Adrenal gland (tissue), 12 donors: ENCODE data around the gene OXT. TPM values are rescaled to one million over a fixed set of nuclear protein-coding genes. Genes with fewer than 3 reads are reported as not detected.

Source experiments
- DNase-seq, 7 donors: peaks; one replicate each; pipeline ENCODE4 v3.0.0-alpha.2; 2019 to 2020
- H3K27ac ChIP-seq, 5 donors: fragments of 200-600 bp; sonication (generic) in 4 of 5; 1 replicate in 3 of 5; 2 replicates in 2 of 5; pipeline versions ENCODE4 v1.5.1 to v1.8.0; 2016 to 2020; ENCODE audit warnings: mild to moderate bottlenecking in 1 of 5
- H3K27me3 ChIP-seq: fragments of 200-600 bp; 2 replicates; pipeline ENCODE4 v1.8.0; 2021
- H3K36me3 ChIP-seq, 2 donors: fragments of 200-600 bp; replicated peaks in 1 of 2; 1 replicate in 1 of 2; 2 replicates in 1 of 2; pipeline versions ENCODE4 v1.5.1 to v1.8.0; 2018 to 2022
- H3K4me1 ChIP-seq, 2 donors: fragments of 200-600 bp; replicated peaks in 1 of 2; 1 replicate in 1 of 2; 2 replicates in 1 of 2; pipeline versions ENCODE4 v1.5.1 to v1.8.0; 2018 to 2021
- H3K4me3 ChIP-seq, 4 donors: fragments of 200-600 bp; sonication (generic) in 3 of 4; one replicate each; pipeline ENCODE4 v1.5.1; 2016 to 2018
- H3K9me3 ChIP-seq, 3 donors: fragments of 200-600 bp; sonication (generic) in 1 of 3; replicated peaks in 1 of 3; 1 replicate in 2 of 3; 2 replicates in 1 of 3; pipeline versions ENCODE4 v1.5.1 to v1.8.0; 2016 to 2021
- POLR2A ChIP-seq, 2 donors: fragments of 450-650 bp; IDR thresholded peaks; one replicate each; pipeline ENCODE4 v1.6.1; 2017; ENCODE audit warnings: antibody characterized with exemption in 2 of 2, mild to moderate bottlenecking in 2 of 2, moderate library complexity in 1 of 2
- WGBS, 4 donors: extraction: QIAGEN DNeasy Blood & Tissue Kit in 2 of 4; methylation state at CpG; one replicate each; pipeline versions ENCODE4 v1.1.5 to v1.1.7; 2013 to 2017; 5-methylcytosine and 5-hydroxymethylcytosine counted together
- intact Hi-C, 2 donors: fragments of 100-400 bp; cut with DNase I; formaldehyde crosslinking; loops; one replicate each; pipeline versions ENCODE4 v1.14.1 to v1.15.0; 2022 to 2023
- polyA plus RNA-seq, 3 donors: library from polyadenylated mRNA; stranded (reverse); fragments of 200-250 nt in 2 of 3; fragments of 350-450 nt in 1 of 3; fragmentation: Illumina TruSeq in 1 of 3; extraction: RNeasy Lipid Tissue Mini Kit (QIAGEN cat#74804) in 1 of 3; gene quantifications; one replicate each; pipeline ENCODE4 v1.2.3, GENCODE V29; 2013 to 2014
- total RNA-seq, 9 donors: library from RNA; depleted of rRNA in 4 of 9; stranded (reverse); fragments of >200 nt in 4 of 9; fragments of 120-200 nt in 1 of 9; fragmentation: NEBNext Ultra II Directional in 1 of 9; extraction: Animal tissue kit (Norgen Biotek cat#: 25700) in 1 of 9; gene quantifications; one replicate each; pipeline versions ENCODE4 v1.1.0 to v1.2.4, GENCODE V29; 2013 to 2023
- TF ChIP-seq, protein P1 (sequence below), 6 experiments: fragments of 450-650 bp in 4 of 6; fragments of 200-600 bp in 2 of 6; sonication (generic) in 1 of 6; IDR thresholded peaks; 1 replicate in 5 of 6; 2 replicates in 1 of 6; pipeline versions ENCODE4 v1.5.1 to v1.8.0; 2016 to 2021; ENCODE audit warnings: antibody characterized with exemption in 6 of 6, mild to moderate bottlenecking in 2 of 6, moderate library complexity in 1 of 6
- donor health status: healthy with polysubstance abuse.
- donor health status: Bipolar disorder and iron deficiency.
- donor health status: DM: yes; HTN: yes; CAD: no.
- donor health status: DM: no; HTN: no; CAD: no.
- donor health status: DM: no; HTN: no; CAD: no.
- donor health status: DM: yes; HTN: yes; CAD: no.

The OXT gene
- total and polyA plus RNA-seq, 12 donors: 0.47 to 20.5 (median 1.2) TPM; not detected in 4

DNA sequence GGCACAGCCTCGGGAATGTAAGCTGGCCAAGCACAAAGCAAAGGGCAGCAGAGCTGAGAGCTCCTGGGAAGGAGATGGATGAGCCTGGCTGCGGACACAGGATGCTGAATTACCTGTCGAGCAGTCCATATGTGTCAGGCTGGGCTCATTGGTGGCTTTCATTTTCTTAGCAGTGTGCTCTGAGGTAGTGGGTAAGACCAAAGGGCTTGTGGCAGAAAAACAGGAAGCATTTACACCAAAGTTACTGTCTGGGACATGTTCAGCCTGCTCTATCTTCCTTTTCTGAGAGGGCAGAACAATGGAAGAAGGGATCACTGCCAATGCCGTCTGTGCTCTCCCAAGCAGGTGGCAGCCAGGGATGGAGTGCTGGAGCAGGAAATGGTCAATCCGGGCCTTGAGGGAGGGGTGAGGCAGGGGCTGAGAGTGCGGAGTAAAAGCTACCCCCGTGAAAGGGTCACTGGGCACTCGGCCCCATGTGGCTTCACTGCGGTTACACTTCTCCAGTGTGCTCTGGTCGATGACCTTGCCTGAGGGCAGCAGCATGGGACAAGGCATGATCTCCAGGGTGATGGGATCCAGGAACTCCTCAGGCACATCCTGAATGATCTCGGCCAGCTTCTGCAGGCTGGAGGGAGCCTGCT lies 50.0 kb downstream of the OXT start:
- intact Hi-C loops: no loop called here
- H3K27me3 ChIP-seq: no peaks in the 10 kb centered on the region
- H3K4me3 ChIP-seq: no peak overlapping the region
- H3K27ac ChIP-seq: no peak overlapping the region
- WGBS, 4 donors: 71 to 81% (median 75%) methylated on average over 5 to 11 of the region's 11 CpGs
- H3K9me3 ChIP-seq: no peaks in the 10 kb centered on the region
- peaks cover 15 to 21% of the 10 kb centered on the region in 2 donors for H3K4me1 ChIP-seq
- DNase-seq: peak in 1 of 7 donors; percentile 8
- TF ChIP-seq POLR2A (IDR thresholded peaks at IDR 0.05): no peak
- TF ChIP-seq, protein P1, sequence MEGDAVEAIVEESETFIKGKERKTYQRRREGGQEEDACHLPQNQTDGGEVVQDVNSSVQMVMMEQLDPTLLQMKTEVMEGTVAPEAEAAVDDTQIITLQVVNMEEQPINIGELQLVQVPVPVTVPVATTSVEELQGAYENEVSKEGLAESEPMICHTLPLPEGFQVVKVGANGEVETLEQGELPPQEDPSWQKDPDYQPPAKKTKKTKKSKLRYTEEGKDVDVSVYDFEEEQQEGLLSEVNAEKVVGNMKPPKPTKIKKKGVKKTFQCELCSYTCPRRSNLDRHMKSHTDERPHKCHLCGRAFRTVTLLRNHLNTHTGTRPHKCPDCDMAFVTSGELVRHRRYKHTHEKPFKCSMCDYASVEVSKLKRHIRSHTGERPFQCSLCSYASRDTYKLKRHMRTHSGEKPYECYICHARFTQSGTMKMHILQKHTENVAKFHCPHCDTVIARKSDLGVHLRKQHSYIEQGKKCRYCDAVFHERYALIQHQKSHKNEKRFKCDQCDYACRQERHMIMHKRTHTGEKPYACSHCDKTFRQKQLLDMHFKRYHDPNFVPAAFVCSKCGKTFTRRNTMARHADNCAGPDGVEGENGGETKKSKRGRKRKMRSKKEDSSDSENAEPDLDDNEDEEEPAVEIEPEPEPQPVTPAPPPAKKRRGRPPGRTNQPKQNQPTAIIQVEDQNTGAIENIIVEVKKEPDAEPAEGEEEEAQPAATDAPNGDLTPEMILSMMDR (IDR thresholded peaks at IDR 0.05): no peak
- peaks cover 0 to 19% of the 10 kb centered on the region in 2 donors for H3K36me3 ChIP-seq

Other genes starting within 250 kb of the OXT start
- 10 to 100 TPM; 16.8 to 65.8 (median 46.3) TPM for gene PCED1A, start 231.0 kb upstream of the OXT start, total RNA-seq
- gene PCED1A, start 231.0 kb upstream of the OXT start, polyA plus RNA-seq: 100 to 1,000 TPM in 2 of 3 donors, 1 to 10 TPM in 1; 9.6 to 244 (median 129) TPM
- gene VPS16, start 230.9 kb upstream of the OXT start, total RNA-seq: 10 to 100 TPM; 28.1 to 45.0 (median 33.8) TPM
- 100 to 1,000 TPM in 1 of 3 donors, 10 to 100 TPM in 2; 24.8 to 115 (median 99.8) TPM for gene VPS16, start 230.9 kb upstream of the OXT start, polyA plus RNA-seq
- 10 to 100 TPM; 33.5 to 62.5 (median 47.7) TPM for gene PTPRA, start 198.1 kb upstream of the OXT start, total RNA-seq
- gene PTPRA, start 198.1 kb upstream of the OXT start, polyA plus RNA-seq: 10 to 100 TPM; 16.3 to 94.7 (median 16.7) TPM
- gene GNRH2, start 28.0 kb upstream of the OXT start, total RNA-seq: 1 to 10 TPM in 1 of 9 donors, under 1 TPM in 2, not detected in 6; 0.34 to 1.7 (median 0.65) TPM
- gene GNRH2, start 28.0 kb upstream of the OXT start, polyA plus RNA-seq: 1 to 10 TPM in 2 of 3 donors, not detected in 1; 3.1 to 4.2 TPM
- 100 to 1,000 TPM in 3 of 9 donors, 10 to 100 TPM in 6; 67.2 to 144 (median 78.2) TPM for gene MRPS26, start 25.6 kb upstream of the OXT start, total RNA-seq
- gene MRPS26, start 25.6 kb upstream of the OXT start, polyA plus RNA-seq: 100 to 1,000 TPM in 2 of 3 donors, 10 to 100 TPM in 1; 27.9 to 145 (median 135) TPM
- under 1 TPM in 3 of 9 donors, not detected in 6; 0.53 to 0.75 (median 0.74) TPM for gene AVP, start 13.1 kb downstream of the OXT start, total RNA-seq
- gene AVP, start 13.1 kb downstream of the OXT start, polyA plus RNA-seq: under 1 TPM in 1 of 3 donors, not detected in 2; 0.27 TPM
- 10 to 100 TPM; 19.1 to 33.8 (median 28.1) TPM for gene FASTKD5, start 88.2 kb downstream of the OXT start, total RNA-seq
- 10 to 100 TPM in 2 of 3 donors, 1 to 10 TPM in 1; 7.2 to 45.0 (median 12.3) TPM for gene FASTKD5, start 88.2 kb downstream of the OXT start, polyA plus RNA-seq
- 10 to 100 TPM in 1 of 9 donors, 1 to 10 TPM in 8; 3.1 to 10.2 (median 8.2) TPM for gene UBOX5, start 88.2 kb downstream of the OXT start, total RNA-seq
- gene UBOX5, start 88.2 kb downstream of the OXT start, polyA plus RNA-seq: 1 to 10 TPM; 4.8 to 9.2 (median 5.0) TPM
- gene LZTS3, start 101.9 kb downstream of the OXT start, total RNA-seq: 10 to 100 TPM in 6 of 9 donors, 1 to 10 TPM in 3; 5.8 to 29.9 (median 12.5) TPM
- gene LZTS3, start 101.9 kb downstream of the OXT start, polyA plus RNA-seq: 10 to 100 TPM in 1 of 3 donors, 1 to 10 TPM in 2; 3.6 to 12.9 (median 6.5) TPM
- gene DDRGK1, start 133.1 kb downstream of the OXT start, total RNA-seq: 100 to 1,000 TPM; 124 to 202 (median 159) TPM
- 100 to 1,000 TPM in 2 of 3 donors, 10 to 100 TPM in 1; 81.6 to 125 (median 113) TPM for gene DDRGK1, start 133.1 kb downstream of the OXT start, polyA plus RNA-seq
- 10 to 100 TPM; 41.4 to 82.3 (median 59.6) TPM for gene ITPA, start 137.9 kb downstream of the OXT start, total RNA-seq
- 100 to 1,000 TPM in 2 of 3 donors, 10 to 100 TPM in 1; 29.3 to 182 (median 131) TPM for gene ITPA, start 137.9 kb downstream of the OXT start, polyA plus RNA-seq
- gene SLC4A11, start 167.6 kb downstream of the OXT start, total RNA-seq: 10 to 100 TPM in 4 of 9 donors, 1 to 10 TPM in 4, under 1 TPM in 1; 0.06 to 30.6 (median 9.8) TPM
- gene SLC4A11, start 167.6 kb downstream of the OXT start, polyA plus RNA-seq: 10 to 100 TPM in 1 of 3 donors, 1 to 10 TPM in 1, under 1 TPM in 1; 0.97 to 12.1 (median 6.4) TPM